Gastroesophageal sphincter (tissue), 3 donors: Measurements from ENCODE around the gene CILP.

Source experiments
- CTCF ChIP-seq, 4 experiments: fragments of 200-600 bp in 2 of 4; fragments of 450-650 bp in 2 of 4; sonication (generic) in 1 of 4; IDR thresholded peaks; one replicate each; pipeline ENCODE4 v1.5.1; 2017 to 2019; ENCODE audit warnings: antibody characterized with exemption in 4 of 4, mild to moderate bottlenecking in 2 of 4, moderate library complexity in 2 of 4
- EP300 ChIP-seq: sonication (generic); formaldehyde crosslinking; IDR thresholded peaks from one replicate; pipeline ENCODE4 v1.6.1; 2017; ENCODE audit warnings: antibody characterized with exemption, mild to moderate bottlenecking
- POLR2A ChIP-seq, 2 donors: fragments of 450-650 bp; IDR thresholded peaks; one replicate each; pipeline ENCODE4 v1.6.1; 2017; ENCODE audit warnings: antibody characterized with exemption in 2 of 2, mild to moderate bottlenecking in 2 of 2, moderate library complexity in 1 of 2

- no peak for TF ChIP-seq EP300
- TF ChIP-seq CTCF (IDR thresholded peaks at IDR 0.05) = no peak
- TF ChIP-seq POLR2A (IDR thresholded peaks at IDR 0.05) = no peak
Measured at GRCh38 chr15:65147902-65148301, 63.4 kb downstream of the CILP start.
